ENCODE measurements around the gene NPSR1. TPM values are rescaled to one million over a fixed set of nuclear protein-coding genes. Genes with fewer than 3 reads are reported as not detected.

The NPSR1 gene
- total RNA-seq, 1 donor from 2014 or later, result not detected

GRCh38 chr7:34723338-34723737, 65.3 kb downstream of the NPSR1 start:
- no peak for DNase-seq

- no peak for DNase-seq
These were observed 66.0 kb downstream of the NPSR1 start for GRCh38 chr7:34723866-34724490.

- DNase-seq, result no peak
These were observed 68.2 kb downstream of the NPSR1 start for GRCh38 chr7:34726221-34726620.

- DNase-seq, result no peak
These were observed 69.5 kb downstream of the NPSR1 start for GRCh38 chr7:34727464-34727995.

GRCh38 chr7:34728156-34728555, 70.1 kb downstream of the NPSR1 start:
- no peak for DNase-seq

- no peak for DNase-seq
These were observed 76.8 kb downstream of the NPSR1 start for GRCh38 chr7:34734771-34735170.

- no peak for DNase-seq
These were observed 77.5 kb downstream of the NPSR1 start for GRCh38 chr7:34735526-34735925.

- DNase-seq, result no peak
These were observed 81.8 kb downstream of the NPSR1 start for GRCh38 chr7:34739651-34740300.

- no peak for DNase-seq
These were observed 82.8 kb downstream of the NPSR1 start for GRCh38 chr7:34740840-34741239.

GRCh38 chr7:34747176-34747781, 89.3 kb downstream of the NPSR1 start:
- no peak for DNase-seq

GRCh38 chr7:34747867-34748727, 90.1 kb downstream of the NPSR1 start:
- DNase-seq, result peak; percentile 24

GRCh38 chr7:34748728-34749089, 90.7 kb downstream of the NPSR1 start:
- no peak for DNase-seq

- no peak for DNase-seq
These were observed 91.4 kb downstream of the NPSR1 start for GRCh38 chr7:34749446-34749845.

- no peak for DNase-seq
These were observed 92.2 kb downstream of the NPSR1 start for GRCh38 chr7:34750209-34750608.

- no peak for DNase-seq
These were observed 92.6 kb downstream of the NPSR1 start for GRCh38 chr7:34750636-34751035.

GRCh38 chr7:34751725-34752643, 94.0 kb downstream of the NPSR1 start:
- no peak for DNase-seq

- DNase-seq, result no peak
These were observed 94.9 kb downstream of the NPSR1 start for GRCh38 chr7:34752929-34753328.

- no peak for DNase-seq
These were observed 97.0 kb downstream of the NPSR1 start for GRCh38 chr7:34755008-34755407.

- DNase-seq, result no peak
These were observed 98.0 kb downstream of the NPSR1 start for GRCh38 chr7:34756025-34756437.

GRCh38 chr7:34756691-34757090, 98.7 kb downstream of the NPSR1 start:
- no peak for DNase-seq

- DNase-seq, result no peak
These were observed 99.6 kb downstream of the NPSR1 start for GRCh38 chr7:34757570-34758110.

All from skin of body (tissue), 2 donors.